ENCODE measurements around the gene CAMTA2. TPM values are rescaled to one million over a fixed set of nuclear protein-coding genes. Genes with fewer than 3 reads are reported as not detected.
A peak's percentile ranks its signal among the peaks of the same experiment; 100 is the strongest.
"Not testable (repeated sequence)": the region's sequence is repeated elsewhere in the genome, so short reads cannot be mapped to it uniquely, and the experiment has no call there.

CAMTA2 gene
- total RNA-seq, 3 donors from 2014 or later = 11.0 to 17.7 (median 13.5) TPM

DNA sequence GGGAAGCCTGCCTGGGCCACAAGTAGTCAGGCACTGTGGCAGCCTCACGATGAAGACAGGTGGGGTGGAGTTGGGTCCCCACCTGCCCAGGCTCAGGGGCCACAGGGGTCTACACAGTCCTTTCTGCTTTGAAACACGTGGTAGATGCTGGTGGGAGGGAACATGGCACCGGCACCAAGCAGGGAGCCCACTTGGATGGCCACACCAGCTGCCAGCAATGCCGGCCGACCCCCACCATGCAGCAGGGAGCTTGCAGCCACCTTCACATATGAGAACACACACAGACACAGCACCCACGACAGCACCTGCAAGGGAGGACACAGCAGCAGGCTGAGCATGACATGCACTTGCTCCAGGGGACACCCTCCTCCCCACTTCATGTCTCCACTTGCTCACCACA is 45.4 kb upstream of the CAMTA2 start:
- intact Hi-C loops (cut with DNase I; ENCODE audit: low total_unique reads) = no loop called here
- Histone ChIP-seq H3K4me3 (no peak overlapping the region), H3K36me3 (no peaks in the 10 kb centered on the region), H3K4me1 (no peaks in the 10 kb centered on the region), H3K27me3 (no peaks in the 10 kb centered on the region), H3K9me3 (no peaks in the 10 kb centered on the region), H3K27ac (no peak overlapping the region)
- TF ChIP-seq POLR2AphosphoS5 (IDR thresholded peaks at IDR 0.05) = no peak
- no peak for TF ChIP-seq POLR2A (IDR thresholded peaks at IDR 0.05)
- no peak for TF ChIP-seq CTCF (IDR thresholded peaks at IDR 0.05)
- no peak for DNase-seq (ENCODE audit: low spot score in 2 of 2)

GRCh38 chr17:5031365-5032082 is 44.0 kb upstream of the CAMTA2 start:
- H3K9me3 ChIP-seq = no peaks in the 10 kb centered on the region
- intact Hi-C loops (cut with DNase I; ENCODE audit: low total_unique reads) = no loop called here
- H3K36me3 ChIP-seq = no peaks in the 10 kb centered on the region
- H3K27me3 ChIP-seq = no peaks in the 10 kb centered on the region
- H3K4me3 ChIP-seq = peak overlapping the region; percentile 42 to 74 (median 60)
- H3K4me1 ChIP-seq = no peaks in the 10 kb centered on the region
- DNase-seq (ENCODE audit: low spot score in 2 of 2) = peak; percentile 70 to 75
- TF ChIP-seq CTCF (IDR thresholded peaks at IDR 0.05) = peak; percentile 78 to 85 (median 84)
- no peak for TF ChIP-seq POLR2A (IDR thresholded peaks at IDR 0.05)
- TF ChIP-seq POLR2AphosphoS5 (IDR thresholded peaks at IDR 0.05) = peak in 1 of 3 donors; percentile 15
- peak overlapping the region; percentile 70 to 74 for H3K27ac ChIP-seq

GRCh38 chr17:5030168-5030567 is 42.7 kb upstream of the CAMTA2 start:
- DNase-seq (ENCODE audit: low spot score in 2 of 2); H3K27ac ChIP-seq; H3K27me3 ChIP-seq; H3K4me1 ChIP-seq; H3K4me3 ChIP-seq; H3K36me3 ChIP-seq; intact Hi-C loops (cut with DNase I; ENCODE audit: low total_unique reads); H3K9me3 ChIP-seq: not testable (repeated sequence)

DNA sequence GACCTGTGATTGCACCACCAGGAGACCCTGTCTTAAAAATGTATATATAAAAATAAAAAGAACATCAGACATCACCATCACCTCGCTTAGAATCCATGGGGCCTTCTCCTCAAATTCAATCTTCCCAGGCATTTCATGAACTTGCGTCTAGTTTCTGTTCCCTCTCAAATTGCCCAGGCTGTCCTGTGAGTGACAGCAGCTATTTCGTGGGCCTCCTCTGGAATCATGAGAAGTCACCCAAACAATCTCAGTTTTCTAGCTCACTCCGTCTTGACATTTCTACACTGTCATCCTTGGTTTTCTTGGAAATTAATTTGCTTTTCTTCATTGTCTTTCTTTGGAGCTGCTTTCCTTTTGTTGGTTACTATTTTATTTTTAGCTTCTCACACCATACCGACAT is 40.4 kb upstream of the CAMTA2 start:
- H3K4me1 ChIP-seq = no peaks in the 10 kb centered on the region
- H3K36me3 ChIP-seq = peaks cover 5% of the 10 kb centered on the region
- H3K27me3 ChIP-seq = no peaks in the 10 kb centered on the region
- H3K27ac ChIP-seq = no peak overlapping the region
- intact Hi-C loops (cut with DNase I; ENCODE audit: low total_unique reads) = no loop called here
- no peak for TF ChIP-seq POLR2AphosphoS5 (IDR thresholded peaks at IDR 0.05)
- no peak for TF ChIP-seq CTCF (IDR thresholded peaks at IDR 0.05)
- TF ChIP-seq POLR2A (IDR thresholded peaks at IDR 0.05) = no peak
- no peaks in the 10 kb centered on the region for H3K9me3 ChIP-seq
- no peak for DNase-seq (ENCODE audit: low spot score in 2 of 2)
- H3K4me3 ChIP-seq = no peak overlapping the region

DNA sequence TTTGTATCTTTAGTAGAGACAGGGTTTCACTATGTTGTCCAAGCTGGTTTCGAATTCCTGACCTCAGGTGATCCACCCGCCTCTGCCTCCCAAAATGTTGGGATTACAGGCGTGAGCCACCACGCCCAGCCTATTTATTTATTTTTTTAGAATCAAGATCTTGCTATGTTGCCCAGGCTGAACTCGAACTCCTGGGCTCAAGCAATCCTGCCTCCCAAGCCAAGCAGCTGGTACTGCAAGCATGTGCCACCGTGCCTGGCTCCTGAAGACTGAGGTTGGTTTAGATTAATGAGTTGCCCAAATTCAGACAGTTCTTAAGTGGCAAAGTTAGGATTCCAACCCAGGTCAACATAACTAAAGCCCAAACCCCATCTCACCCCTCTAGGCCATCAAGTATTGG is 39.8 kb upstream of the CAMTA2 start:
- Histone ChIP-seq H3K9me3 (no peaks in the 10 kb centered on the region), H3K27ac (no peak overlapping the region), H3K4me3 (no peak overlapping the region), H3K36me3 (peaks cover 6% of the 10 kb centered on the region), H3K4me1 (no peaks in the 10 kb centered on the region), H3K27me3 (no peaks in the 10 kb centered on the region)
- intact Hi-C loops (cut with DNase I; ENCODE audit: low total_unique reads) = no loop called here
- no peak for DNase-seq (ENCODE audit: low spot score in 2 of 2)
- TF ChIP-seq POLR2AphosphoS5 (IDR thresholded peaks at IDR 0.05) (no peak), CTCF (IDR thresholded peaks at IDR 0.05) (no peak), POLR2A (IDR thresholded peaks at IDR 0.05) (no peak)

Measured in breast epithelium (tissue), 4 donors.